HL-60 (cell line): ENCODE measurements around the gene CD99.

Source experiments
- DNase-seq, 2 experiments: peaks; one replicate each; pipeline ENCODE4 v3.0.0-alpha.2; 2010 to 2020; ENCODE audit warnings: low read depth in 1 of 2, low spot score in 1 of 2
- H3K27ac ChIP-seq: fragments of 250-450 bp; sonication (Bioruptor Pico); replicated peaks from 2 replicates; pipeline ENCODE4 v1.5.1; 2020; ENCODE audit warnings: mild to moderate bottlenecking, moderate library complexity
- H3K27me3 ChIP-seq: fragments of 250-450 bp; sonication (Bioruptor Pico); 2 replicates; pipeline ENCODE4 v1.5.1; 2021; ENCODE audit warnings: mild to moderate bottlenecking, moderate library complexity; ENCODE audit not compliant: insufficient read depth, poor library complexity, severe bottlenecking
- H3K4me3 ChIP-seq: replicated peaks from 2 replicates; pipeline ENCODE4 v1.5.1; 2011; ENCODE audit warnings: mild to moderate bottlenecking, control low read depth, low read length; ENCODE audit not compliant: insufficient read depth
- GABPA ChIP-seq: IDR thresholded peaks from 2 replicates; pipeline ENCODE4 v1.6.1; 2012; ENCODE audit warnings: low read depth
- POLR2AphosphoS5 ChIP-seq: IDR thresholded peaks from 2 replicates; pipeline ENCODE4 v1.6.1; 2012; ENCODE audit warnings: low read depth
- SPI1 ChIP-seq: IDR thresholded peaks from 2 replicates; pipeline ENCODE4 v1.6.1; 2012; ENCODE audit warnings: low read depth, mild to moderate bottlenecking, borderline replicate concordance
- TF ChIP-seq, protein P1 (sequence below): IDR thresholded peaks from one replicate; pipeline ENCODE4 v1.5.1; 2011; ENCODE audit warnings: low read length, control low read depth, inconsistent platforms; ENCODE audit not compliant: insufficient read depth
- TF ChIP-seq, protein P2 (sequence below): IDR thresholded peaks from 2 replicates; pipeline ENCODE4 v1.6.1; 2012; ENCODE audit warnings: low read depth; ENCODE audit not compliant: insufficient replicate concordance

Gene CD99

DNA sequence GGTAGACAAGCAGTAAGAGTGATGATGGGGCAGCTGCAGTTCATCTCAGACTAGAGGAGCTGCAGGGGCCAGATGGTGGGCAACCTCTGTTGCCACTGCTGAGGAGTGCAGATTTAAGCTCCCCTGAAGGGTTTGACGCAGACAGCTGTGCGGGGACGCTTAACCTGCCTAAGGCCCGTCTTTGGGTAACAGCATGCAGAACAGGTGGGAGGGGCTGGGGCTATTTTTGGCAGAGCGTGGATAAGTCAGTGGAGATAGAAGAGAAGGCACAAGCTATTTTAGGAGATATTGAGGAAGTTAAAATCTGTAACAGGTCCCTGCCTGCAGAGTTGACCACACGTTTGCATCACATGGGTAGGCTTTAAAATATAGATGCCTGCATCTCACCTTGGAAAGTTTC is 10.5 kb downstream of the CD99 start:
- Histone ChIP-seq H3K27ac (no peak overlapping the region), H3K27me3 (no peaks in the 10 kb centered on the region), H3K4me3 (no peak overlapping the region)
- DNase-seq, result peak in 1 of 2 experiments; percentile 41
- no peak for TF ChIP-seq SPI1
- TF ChIP-seq GABPA, result no peak
- TF ChIP-seq POLR2AphosphoS5, result no peak
- TF ChIP-seq, protein P1, sequence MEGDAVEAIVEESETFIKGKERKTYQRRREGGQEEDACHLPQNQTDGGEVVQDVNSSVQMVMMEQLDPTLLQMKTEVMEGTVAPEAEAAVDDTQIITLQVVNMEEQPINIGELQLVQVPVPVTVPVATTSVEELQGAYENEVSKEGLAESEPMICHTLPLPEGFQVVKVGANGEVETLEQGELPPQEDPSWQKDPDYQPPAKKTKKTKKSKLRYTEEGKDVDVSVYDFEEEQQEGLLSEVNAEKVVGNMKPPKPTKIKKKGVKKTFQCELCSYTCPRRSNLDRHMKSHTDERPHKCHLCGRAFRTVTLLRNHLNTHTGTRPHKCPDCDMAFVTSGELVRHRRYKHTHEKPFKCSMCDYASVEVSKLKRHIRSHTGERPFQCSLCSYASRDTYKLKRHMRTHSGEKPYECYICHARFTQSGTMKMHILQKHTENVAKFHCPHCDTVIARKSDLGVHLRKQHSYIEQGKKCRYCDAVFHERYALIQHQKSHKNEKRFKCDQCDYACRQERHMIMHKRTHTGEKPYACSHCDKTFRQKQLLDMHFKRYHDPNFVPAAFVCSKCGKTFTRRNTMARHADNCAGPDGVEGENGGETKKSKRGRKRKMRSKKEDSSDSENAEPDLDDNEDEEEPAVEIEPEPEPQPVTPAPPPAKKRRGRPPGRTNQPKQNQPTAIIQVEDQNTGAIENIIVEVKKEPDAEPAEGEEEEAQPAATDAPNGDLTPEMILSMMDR, result no peak
- TF ChIP-seq, protein P2, sequence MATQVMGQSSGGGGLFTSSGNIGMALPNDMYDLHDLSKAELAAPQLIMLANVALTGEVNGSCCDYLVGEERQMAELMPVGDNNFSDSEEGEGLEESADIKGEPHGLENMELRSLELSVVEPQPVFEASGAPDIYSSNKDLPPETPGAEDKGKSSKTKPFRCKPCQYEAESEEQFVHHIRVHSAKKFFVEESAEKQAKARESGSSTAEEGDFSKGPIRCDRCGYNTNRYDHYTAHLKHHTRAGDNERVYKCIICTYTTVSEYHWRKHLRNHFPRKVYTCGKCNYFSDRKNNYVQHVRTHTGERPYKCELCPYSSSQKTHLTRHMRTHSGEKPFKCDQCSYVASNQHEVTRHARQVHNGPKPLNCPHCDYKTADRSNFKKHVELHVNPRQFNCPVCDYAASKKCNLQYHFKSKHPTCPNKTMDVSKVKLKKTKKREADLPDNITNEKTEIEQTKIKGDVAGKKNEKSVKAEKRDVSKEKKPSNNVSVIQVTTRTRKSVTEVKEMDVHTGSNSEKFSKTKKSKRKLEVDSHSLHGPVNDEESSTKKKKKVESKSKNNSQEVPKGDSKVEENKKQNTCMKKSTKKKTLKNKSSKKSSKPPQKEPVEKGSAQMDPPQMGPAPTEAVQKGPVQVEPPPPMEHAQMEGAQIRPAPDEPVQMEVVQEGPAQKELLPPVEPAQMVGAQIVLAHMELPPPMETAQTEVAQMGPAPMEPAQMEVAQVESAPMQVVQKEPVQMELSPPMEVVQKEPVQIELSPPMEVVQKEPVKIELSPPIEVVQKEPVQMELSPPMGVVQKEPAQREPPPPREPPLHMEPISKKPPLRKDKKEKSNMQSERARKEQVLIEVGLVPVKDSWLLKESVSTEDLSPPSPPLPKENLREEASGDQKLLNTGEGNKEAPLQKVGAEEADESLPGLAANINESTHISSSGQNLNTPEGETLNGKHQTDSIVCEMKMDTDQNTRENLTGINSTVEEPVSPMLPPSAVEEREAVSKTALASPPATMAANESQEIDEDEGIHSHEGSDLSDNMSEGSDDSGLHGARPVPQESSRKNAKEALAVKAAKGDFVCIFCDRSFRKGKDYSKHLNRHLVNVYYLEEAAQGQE, result no peak

DNA sequence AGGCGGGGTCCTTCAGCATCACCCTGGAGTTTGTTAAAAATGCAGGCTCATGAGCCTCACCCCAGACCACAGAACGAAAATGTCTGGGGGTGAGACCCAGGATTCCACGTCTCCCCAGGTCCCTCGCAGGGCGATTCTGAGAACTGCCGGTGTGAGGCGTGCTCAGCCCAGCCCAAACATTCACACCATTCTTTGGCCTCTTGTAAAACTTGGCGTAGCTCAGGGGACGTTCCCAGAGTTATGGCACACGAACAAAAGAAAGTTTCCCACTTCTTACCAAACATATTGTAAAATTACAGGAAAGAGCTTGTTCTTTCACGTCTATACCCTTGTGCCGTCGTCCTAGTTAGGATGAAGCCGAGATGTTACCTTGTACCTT is 12.9 kb downstream of the CD99 start:
- no peak overlapping the region for H3K4me3 ChIP-seq
- DNase-seq, result no peak
- TF ChIP-seq GABPA (no peak), POLR2AphosphoS5 (no peak)
- TF ChIP-seq, protein P2, result no peak
- no peaks in the 10 kb centered on the region for H3K27me3 ChIP-seq
- H3K27ac ChIP-seq, result no peak overlapping the region

DNA sequence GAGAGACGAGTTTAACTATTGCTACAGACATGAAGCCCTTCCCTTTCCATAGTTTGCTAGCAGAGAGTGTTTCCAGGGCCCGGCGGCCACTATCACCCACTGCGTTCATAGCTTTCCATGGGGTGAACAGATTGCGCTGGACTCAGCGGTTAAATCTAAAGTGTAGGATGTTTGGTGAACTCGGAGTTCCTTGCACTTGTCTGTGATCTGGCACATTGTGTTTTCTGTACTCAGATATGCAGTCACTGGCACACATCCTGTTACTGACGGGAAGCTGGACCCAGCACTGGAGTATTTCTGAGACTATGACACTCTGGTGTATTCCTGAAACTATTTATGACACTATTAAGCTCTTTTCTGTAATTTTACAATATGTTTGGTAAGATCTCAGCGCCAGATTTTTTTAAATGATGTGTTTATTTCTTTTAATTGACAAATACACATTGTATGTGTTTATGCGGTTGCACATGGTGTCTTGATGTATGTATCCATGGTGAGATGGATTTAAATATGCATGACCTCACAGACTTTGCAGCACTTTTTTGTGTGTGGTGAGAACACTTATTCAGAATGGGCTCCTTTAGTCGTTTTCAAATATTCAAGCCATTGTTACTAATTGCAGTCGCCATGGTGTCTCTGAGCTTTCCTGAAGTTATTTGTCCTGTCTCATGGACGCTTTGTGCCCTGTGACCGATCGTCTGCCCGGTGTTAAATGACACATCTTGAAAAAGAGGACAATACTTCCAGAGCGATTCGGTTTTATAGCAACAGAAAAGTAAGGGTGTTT is 14.1 kb downstream of the CD99 start:
- no peak overlapping the region for H3K4me3 ChIP-seq
- TF ChIP-seq, protein P1, result no peak
- TF ChIP-seq SPI1 (no peak), GABPA (no peak), POLR2AphosphoS5 (no peak)
- TF ChIP-seq, protein P2, result no peak
- DNase-seq, result no peak
- no peaks in the 10 kb centered on the region for H3K27me3 ChIP-seq
- no peak overlapping the region for H3K27ac ChIP-seq
